ENCODE measurements around the gene PAPOLG. TPM values are rescaled to one million over a fixed set of nuclear protein-coding genes. Genes with fewer than 3 reads are reported as not detected.

PAPOLG gene
- total and polyA plus RNA-seq, 2 of the 13 experiments (the other 11 are each of a cell fraction or from before 2014, with no cell fraction given), result 10.1 to 10.4 TPM

DNA sequence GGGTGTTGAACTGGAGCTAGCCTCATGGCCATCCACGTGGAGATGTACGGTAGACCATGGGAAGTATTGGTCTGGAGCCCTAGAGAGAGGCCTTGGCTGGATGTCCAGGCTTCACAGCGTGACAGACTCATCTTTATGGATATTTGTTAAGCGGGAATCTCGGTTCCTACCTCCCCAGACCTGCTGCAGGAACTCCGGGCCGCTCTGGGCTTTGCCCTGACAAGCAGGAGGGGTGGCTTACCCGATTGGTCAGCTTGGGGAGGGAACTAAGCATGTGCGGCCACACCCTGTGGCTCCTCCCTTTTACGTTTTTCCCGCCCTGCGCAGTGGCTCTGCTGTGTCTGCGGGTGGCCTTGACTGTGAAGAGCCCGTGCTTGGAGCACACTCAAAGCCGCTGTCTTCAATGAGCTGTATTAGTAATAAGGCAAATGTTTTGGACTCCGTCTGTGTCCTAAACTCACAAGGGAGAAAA lies 52.3 kb downstream of the PAPOLG start (continued):
- TF ChIP-seq, protein P1, sequence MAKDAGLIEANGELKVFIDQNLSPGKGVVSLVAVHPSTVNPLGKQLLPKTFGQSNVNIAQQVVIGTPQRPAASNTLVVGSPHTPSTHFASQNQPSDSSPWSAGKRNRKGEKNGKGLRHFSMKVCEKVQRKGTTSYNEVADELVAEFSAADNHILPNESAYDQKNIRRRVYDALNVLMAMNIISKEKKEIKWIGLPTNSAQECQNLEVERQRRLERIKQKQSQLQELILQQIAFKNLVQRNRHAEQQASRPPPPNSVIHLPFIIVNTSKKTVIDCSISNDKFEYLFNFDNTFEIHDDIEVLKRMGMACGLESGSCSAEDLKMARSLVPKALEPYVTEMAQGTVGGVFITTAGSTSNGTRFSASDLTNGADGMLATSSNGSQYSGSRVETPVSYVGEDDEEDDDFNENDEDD (CRISPR knock-in tag; IDR thresholded peaks at IDR 0.05; ENCODE audit: borderline replicate concordance), result peak; percentile 92
- no peak for TF ChIP-seq ZNF607 (CRISPR knock-in tag; IDR thresholded peaks at IDR 0.05; ENCODE audit: borderline replicate concordance)
- TF ChIP-seq, protein P2, sequence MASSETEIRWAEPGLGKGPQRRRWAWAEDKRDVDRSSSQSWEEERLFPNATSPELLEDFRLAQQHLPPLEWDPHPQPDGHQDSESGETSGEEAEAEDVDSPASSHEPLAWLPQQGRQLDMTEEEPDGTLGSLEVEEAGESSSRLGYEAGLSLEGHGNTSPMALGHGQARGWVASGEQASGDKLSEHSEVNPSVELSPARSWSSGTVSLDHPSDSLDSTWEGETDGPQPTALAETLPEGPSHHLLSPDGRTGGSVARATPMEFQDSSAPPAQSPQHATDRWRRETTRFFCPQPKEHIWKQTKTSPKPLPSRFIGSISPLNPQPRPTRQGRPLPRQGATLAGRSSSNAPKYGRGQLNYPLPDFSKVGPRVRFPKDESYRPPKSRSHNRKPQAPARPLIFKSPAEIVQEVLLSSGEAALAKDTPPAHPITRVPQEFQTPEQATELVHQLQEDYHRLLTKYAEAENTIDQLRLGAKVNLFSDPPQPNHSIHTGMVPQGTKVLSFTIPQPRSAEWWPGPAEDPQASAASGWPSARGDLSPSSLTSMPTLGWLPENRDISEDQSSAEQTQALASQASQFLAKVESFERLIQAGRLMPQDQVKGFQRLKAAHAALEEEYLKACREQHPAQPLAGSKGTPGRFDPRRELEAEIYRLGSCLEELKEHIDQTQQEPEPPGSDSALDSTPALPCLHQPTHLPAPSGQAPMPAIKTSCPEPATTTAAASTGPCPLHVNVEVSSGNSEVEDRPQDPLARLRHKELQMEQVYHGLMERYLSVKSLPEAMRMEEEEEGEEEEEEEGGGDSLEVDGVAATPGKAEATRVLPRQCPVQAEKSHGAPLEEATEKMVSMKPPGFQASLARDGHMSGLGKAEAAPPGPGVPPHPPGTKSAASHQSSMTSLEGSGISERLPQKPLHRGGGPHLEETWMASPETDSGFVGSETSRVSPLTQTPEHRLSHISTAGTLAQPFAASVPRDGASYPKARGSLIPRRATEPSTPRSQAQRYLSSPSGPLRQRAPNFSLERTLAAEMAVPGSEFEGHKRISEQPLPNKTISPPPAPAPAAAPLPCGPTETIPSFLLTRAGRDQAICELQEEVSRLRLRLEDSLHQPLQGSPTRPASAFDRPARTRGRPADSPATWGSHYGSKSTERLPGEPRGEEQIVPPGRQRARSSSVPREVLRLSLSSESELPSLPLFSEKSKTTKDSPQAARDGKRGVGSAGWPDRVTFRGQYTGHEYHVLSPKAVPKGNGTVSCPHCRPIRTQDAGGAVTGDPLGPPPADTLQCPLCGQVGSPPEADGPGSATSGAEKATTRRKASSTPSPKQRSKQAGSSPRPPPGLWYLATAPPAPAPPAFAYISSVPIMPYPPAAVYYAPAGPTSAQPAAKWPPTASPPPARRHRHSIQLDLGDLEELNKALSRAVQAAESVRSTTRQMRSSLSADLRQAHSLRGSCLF (CRISPR knock-in tag; IDR thresholded peaks at IDR 0.05; ENCODE audit: borderline replicate concordance), result no peak
- TF ChIP-seq, protein P3, sequence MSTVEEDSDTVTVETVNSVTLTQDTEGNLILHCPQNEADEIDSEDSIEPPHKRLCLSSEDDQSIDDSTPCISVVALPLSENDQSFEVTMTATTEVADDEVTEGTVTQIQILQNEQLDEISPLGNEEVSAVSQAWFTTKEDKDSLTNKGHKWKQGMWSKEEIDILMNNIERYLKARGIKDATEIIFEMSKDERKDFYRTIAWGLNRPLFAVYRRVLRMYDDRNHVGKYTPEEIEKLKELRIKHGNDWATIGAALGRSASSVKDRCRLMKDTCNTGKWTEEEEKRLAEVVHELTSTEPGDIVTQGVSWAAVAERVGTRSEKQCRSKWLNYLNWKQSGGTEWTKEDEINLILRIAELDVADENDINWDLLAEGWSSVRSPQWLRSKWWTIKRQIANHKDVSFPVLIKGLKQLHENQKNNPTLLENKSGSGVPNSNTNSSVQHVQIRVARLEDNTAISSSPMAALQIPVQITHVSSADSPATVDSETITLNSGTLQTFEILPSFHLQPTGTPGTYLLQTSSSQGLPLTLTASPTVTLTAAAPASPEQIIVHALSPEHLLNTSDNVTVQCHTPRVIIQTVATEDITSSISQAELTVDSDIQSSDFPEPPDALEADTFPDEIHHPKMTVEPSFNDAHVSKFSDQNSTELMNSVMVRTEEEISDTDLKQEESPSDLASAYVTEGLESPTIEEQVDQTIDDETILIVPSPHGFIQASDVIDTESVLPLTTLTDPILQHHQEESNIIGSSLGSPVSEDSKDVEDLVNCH (CRISPR knock-in tag; IDR thresholded peaks at IDR 0.05), result no peak
- TF ChIP-seq NRL (CRISPR knock-in tag; IDR thresholded peaks at IDR 0.05; ENCODE audit: borderline replicate concordance), result no peak
- peak; percentile 57; the same call in 1 of the 2 replicates for TF ChIP-seq KDM5B (CRISPR knock-in tag; IDR thresholded peaks at IDR 0.05; ENCODE audit: borderline replicate concordance)
- TF ChIP-seq NFYB (CRISPR knock-in tag; IDR thresholded peaks at IDR 0.05), result 0 out of 2 replicates have a peak, but pooled peaks have one; percentile 27
- TF ChIP-seq, protein P4, sequence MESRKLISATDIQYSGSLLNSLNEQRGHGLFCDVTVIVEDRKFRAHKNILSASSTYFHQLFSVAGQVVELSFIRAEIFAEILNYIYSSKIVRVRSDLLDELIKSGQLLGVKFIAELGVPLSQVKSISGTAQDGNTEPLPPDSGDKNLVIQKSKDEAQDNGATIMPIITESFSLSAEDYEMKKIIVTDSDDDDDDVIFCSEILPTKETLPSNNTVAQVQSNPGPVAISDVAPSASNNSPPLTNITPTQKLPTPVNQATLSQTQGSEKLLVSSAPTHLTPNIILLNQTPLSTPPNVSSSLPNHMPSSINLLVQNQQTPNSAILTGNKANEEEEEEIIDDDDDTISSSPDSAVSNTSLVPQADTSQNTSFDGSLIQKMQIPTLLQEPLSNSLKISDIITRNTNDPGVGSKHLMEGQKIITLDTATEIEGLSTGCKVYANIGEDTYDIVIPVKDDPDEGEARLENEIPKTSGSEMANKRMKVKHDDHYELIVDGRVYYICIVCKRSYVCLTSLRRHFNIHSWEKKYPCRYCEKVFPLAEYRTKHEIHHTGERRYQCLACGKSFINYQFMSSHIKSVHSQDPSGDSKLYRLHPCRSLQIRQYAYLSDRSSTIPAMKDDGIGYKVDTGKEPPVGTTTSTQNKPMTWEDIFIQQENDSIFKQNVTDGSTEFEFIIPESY (CRISPR knock-in tag; IDR thresholded peaks at IDR 0.05), result 0 out of 2 replicates have a peak, but pooled peaks have one; percentile 28
- no peak for TF ChIP-seq KDM4B (CRISPR knock-in tag; IDR thresholded peaks at IDR 0.05)
- no peak for TF ChIP-seq MLLT10 (CRISPR knock-in tag; IDR thresholded peaks at IDR 0.05)
- 0 out of 2 replicates have a peak, but pooled peaks have one; percentile 12 for TF ChIP-seq GABPB1 (CRISPR knock-in tag; IDR thresholded peaks at IDR 0.05)
- no peak for TF ChIP-seq ZNF598 (CRISPR knock-in tag; IDR thresholded peaks at IDR 0.05; ENCODE audit: borderline replicate concordance)
- no peak for TF ChIP-seq NCOA2 (CRISPR knock-in tag; IDR thresholded peaks at IDR 0.05)
- no peak for TF ChIP-seq ZSCAN9 (CRISPR knock-in tag; IDR thresholded peaks at IDR 0.05; ENCODE audit: borderline replicate concordance)
- TF ChIP-seq ZFY (CRISPR knock-in tag; IDR thresholded peaks at IDR 0.05), result 0 out of 2 replicates have a peak, but pooled peaks have one; percentile 13
- no peak for TF ChIP-seq TEAD3 (CRISPR knock-in tag; optimal IDR thresholded peaks at IDR 0.05; ENCODE audit: borderline replicate concordance)
- TF ChIP-seq HDAC2 (CRISPR knock-in tag; IDR thresholded peaks at IDR 0.05), result no peak
- 0 out of 2 replicates have a peak, but pooled peaks have one; percentile 20 for TF ChIP-seq HOXA3 (CRISPR knock-in tag; IDR thresholded peaks at IDR 0.05)

All from HepG2 (cell line).